Effector CD4-positive, alpha-beta T cell (primary cell): Measurements from ENCODE around the gene TPM4.
"Not testable (repeated sequence)": the region's sequence is repeated elsewhere in the genome, so short reads cannot be mapped to it uniquely, and the experiment has no call there.

Experiments used
- DNase-seq: peaks from one replicate; pipeline ENCODE4 v3.0.0-alpha.2; 2020
- total RNA-seq: gene quantifications from one replicate; lab custom pipeline; 2026; lab: John Stamatoyannopoulos, UW

The TPM4 gene
- total RNA-seq = 173 reads per million, percentile 91 among the genes with 10 or more reads in this experiment

DNA sequence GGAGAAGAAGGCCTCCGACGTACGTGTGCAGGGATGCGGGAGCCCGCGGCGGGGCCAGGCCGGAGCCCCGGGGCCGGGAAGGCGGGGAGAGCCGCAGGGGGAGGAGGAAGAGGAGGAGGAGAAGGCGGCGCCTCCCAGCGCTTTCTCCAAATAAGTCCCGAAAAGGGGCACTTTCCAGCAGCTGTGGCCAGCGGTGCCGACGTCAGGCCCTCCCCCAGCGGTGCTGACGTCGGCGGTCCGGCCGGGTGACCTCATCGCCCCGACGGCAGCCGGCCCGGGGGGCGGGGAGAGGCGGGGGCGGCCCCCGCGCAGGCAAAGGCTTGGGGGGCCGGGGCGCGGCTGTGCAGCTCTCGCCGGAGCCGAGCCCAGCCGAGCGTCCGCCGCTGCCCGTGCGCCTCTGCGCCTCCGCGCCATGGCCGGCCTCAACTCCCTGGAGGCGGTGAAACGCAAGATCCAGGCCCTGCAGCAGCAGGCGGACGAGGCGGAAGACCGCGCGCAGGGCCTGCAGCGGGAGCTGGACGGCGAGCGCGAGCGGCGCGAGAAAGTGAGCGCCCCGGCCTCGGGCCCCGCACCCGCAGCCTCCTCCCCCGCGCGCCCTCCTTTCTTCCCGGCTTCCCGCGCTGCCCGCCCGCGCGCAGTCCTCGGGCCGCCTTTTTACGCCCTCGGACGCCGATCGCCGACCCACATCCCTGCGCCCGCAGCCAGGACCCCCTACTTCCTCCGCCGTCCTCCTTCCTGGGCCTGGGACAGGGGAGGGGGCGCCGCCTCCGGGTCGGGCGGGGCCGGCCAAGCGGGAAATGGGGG, at the start of gene TPM4:
Gene TPM4, plus strand, starts transcription at position 342 of the 804 bp plus-strand sequence. Its CDS starts 71 bp downstream, at position 413.
- peak; percentile 79 for DNase-seq

DNA sequence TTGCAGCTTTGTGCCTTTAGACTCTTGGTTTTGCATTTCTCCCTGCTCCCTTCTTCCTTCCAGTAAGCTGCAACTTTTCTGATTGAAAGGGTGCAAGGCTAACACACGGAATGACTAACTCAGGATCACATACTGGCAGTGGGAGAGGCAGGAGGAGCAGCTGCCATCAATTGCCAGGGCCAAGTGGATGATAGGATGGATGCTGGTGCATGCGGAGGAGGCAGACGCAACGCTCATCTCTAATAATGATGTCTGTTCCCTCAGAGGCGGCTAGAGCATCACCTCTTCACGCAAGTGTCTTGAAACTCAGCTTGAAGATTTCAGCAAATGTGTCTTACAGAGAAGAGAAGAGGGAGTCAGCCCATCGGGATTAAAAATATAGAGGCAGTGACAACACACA, 49.5 kb upstream of the TPM4 start:
- no peak for DNase-seq

DNA sequence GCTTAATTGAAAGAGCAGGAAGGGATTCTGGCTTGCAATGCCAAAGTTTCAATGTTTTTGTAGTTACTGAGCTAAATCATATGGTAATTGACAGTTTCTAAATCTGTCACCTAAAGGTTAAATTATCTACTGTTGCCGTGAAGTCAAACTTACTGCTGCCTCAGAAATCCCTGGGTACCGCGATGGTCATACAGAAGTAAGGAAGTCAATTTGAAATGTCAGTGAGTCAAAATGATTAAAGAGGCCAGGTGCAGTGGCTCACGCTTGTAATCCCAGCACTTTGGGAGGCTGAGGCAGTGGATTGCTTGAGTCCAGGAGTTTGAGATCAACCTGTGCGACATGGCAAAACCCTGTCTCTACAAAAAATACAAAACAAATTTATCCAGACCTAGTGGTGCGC, 48.8 kb upstream of the TPM4 start:
- no peak for DNase-seq

DNA sequence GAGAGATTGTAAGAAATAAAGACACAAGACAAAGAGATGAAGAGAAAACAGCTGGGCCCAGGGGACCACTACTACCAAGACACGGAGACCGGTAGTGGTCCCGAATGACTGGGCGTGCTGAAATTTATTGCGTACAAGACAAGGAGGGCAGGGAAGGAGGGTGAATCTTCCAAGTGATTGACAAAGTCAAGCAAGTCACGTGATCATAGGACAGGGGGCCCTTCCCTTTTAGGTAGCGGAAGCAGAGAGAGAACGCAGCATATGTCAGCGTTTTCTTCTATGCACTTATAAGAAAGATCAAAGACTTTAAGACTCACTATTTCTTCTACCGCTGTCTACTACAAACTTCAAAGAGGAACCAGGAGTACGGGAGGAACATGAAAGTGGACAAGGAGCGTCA, 46.1 kb upstream of the TPM4 start:
- not testable (repeated sequence) for DNase-seq

DNA sequence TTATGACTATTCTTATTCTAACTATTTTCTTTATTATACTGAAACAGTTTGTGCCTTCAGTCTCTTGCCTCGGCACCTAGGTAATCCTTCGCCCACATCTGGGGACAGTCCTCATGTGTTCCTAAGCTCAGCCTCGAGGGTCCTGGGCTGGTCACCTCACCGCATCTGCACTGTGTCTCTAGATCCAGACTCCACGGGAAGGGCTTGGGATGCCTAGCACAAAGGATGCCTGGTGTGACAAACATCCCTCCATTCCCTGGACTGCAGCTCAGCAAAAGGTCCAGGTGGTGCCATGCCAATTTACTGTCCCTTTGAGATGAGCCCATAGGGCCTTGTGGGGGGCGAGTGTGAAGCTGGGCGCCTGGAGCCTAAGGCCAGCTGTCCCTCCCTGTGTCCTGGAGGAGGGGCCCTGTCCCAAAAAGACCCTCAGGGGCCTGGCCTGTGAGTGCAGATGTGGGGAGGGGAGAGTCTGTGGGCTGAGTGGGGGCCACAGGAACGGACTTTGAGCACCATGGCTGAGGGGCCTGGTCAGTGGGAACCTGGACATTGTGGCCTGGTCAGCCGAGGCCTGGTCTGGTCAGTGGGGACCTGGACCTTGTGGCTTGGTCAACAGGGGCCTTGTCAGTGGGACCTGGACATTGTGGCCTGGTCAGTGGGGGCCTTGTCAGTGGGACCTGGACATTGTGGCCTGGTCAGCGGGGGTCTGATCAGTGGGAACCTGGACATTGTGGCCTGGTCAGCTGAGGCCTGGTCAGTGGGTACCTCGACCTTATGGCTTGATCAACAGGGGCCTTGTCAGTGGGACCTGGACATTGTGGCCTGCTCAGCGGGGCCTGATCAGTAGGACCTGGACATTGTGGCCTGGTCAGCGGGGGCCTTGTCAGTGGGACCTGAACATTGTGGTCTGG, 45.1 kb upstream of the TPM4 start:
- DNase-seq = no peak

DNA sequence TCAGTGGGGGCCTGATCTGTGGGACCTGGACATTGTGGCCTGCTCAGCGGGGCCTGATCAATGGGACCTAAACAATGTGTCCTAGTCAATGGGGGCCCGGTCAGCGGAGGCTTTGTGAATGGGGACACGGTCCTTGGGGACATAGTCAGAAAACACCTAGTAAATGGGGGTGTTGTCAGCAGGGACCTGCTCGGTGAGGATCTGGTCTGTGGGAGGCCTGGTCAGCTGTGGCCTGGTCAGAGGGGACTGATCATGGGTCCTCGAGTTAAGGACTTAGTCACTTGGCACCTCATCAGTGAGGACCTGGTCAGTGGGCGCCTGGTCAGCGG, 44.5 kb upstream of the TPM4 start:
- no peak for DNase-seq

DNA sequence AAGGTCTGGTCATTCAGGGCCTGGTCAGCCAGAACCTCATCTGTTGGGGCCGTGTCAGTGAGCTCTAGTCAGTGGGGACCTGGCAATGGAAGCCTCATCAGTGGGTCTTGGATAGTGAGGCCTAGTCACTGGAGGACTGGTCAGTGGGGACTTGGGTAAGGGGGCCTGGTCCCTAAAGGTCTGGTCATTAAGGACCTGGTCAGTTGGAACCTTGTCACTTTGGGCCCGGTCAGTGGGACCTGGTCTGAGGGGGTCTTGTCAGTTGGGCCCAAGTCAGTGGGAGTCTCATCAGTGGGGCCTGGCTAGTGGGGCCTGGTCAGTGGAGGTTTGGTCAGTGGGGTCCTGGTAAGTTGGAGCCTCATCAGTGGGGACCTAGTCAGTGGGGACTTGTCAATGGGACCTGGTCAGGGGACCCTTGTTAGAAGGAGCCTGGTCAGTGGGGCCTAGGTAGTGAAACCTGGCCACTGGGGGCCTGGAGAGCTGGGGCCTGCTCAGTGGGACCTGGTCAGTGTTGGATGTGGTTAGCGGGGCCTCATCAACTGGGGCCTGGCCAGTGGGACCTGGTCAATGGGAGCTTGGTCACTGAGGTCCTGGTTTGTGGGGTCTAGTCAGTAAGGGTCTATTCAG, 43.7 kb upstream of the TPM4 start:
- DNase-seq = no peak

DNA sequence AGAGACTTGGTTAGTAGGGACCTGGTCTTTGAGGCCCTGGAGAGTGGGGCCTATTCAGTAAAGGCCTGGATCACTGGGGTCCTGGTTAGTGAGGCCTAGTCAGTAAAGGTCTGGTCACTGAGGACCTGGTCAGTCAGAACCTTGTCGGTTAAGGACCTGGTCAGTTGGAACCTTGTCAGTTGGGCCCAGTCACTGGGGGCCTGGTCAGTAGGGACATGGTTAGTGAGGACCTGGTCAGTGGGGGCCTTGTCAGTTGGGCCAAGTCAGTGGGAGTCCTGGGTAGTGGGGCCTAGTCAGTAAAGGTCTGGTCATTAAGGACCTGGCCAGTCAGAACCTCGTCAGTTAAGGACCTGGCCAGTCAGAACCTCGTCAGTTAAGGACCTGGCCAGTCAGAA, 43.2 kb upstream of the TPM4 start:
- DNase-seq = no peak

DNA sequence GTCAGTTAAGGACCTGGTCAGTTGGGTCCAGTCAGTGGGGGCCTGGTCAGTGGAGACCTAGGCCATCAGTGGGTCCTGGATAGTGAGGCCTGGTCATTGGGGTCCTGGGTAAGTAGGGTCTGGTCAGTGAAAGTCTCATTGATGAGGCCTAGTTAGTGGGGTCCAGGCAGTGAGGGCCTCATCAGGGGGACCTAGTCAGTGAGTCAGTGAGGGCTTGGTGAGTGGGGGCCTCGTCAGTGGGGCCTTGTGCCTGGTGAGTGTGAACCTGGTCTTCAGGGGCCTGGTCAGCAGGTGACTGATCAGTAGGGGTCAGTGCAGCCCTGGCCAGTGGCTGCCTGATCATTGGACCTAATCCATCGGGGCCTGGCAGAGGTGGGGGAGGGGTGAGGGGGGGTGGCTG, 42.6 kb upstream of the TPM4 start:
- no peak for DNase-seq

DNA sequence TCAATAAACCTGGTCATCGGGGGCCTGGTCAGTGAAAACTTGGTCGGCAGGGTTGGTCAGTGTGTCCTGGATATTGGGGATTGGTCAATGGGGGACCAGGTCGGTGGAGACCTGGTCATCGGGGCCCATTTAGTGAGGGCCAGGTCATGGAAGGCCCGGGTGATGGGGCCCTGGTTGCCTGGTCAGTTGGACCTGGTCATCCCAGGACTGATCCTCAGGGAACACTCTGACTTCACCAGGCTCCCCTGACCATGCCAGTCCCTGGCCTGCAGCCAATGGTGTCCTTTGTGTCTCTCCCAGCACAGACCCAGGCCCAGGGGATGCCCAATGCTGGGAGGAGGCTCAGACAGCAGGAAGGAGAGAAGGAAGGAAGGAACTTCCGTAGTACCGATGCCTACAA, 42.1 kb upstream of the TPM4 start:
- no peak for DNase-seq

DNA sequence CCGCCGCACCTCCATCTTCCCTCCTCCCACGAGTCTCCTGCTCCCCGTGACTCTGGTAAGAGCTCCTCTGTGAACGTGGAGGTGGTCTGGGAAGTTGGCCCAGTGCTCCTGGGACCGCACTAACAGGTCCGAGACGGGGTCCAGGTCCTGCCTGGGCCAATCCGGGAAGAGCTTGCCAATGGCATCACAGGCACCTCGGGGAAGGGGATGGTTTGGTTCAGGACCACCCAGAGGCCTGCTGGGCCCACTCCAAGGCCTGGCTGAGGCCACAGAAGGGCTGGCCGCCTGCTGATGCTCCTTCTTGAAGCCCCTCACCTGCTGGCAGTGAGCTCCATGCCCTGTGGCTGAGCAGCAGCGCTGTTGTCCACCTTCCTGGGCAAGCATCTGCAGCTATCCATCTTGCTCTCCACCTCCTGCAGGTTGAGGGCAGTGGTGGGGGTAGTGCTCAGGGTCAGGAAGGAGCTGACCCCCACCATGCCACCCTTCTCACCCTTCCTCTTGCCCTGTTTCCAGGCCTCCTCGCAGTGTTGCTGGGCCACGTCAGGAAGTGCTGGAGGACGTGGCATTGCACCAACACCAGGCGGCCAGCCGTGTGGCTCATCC, 41.2 kb upstream of the TPM4 start:
- no peak for DNase-seq

DNA sequence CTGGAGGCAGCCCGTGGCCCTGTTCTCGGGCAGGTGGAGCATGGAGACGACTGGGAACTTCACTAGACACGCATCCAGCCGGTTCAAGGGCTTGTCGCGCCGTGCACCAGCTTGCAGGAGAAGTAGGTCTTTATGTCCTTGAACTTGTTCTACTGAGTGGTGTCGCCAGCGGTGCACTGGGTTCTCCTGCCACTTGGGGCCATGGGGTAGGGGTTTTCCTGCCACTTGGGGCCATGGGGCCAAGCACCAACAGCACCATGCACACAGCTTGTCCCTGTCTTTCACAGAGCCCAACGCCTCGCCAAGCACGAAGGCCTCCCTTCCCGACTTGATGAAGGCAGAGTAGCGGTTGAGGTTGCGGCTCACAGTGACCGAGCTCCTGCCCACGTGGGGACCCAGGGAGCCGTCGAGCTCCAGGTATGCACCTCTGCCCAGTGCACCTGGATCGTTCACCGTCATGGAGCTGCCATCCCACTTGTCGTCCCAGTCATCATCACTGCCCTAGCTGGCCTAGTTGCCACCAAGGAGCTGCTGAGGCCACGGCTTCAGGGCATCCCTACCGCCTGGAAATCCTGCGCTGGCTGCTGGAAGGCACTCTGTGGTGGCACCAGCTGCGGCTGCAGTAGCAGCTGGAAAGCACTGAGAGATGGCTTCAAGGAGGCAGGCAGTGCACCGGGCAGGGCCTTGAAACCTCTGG, 40.5 kb upstream of the TPM4 start:
- DNase-seq = no peak

DNA sequence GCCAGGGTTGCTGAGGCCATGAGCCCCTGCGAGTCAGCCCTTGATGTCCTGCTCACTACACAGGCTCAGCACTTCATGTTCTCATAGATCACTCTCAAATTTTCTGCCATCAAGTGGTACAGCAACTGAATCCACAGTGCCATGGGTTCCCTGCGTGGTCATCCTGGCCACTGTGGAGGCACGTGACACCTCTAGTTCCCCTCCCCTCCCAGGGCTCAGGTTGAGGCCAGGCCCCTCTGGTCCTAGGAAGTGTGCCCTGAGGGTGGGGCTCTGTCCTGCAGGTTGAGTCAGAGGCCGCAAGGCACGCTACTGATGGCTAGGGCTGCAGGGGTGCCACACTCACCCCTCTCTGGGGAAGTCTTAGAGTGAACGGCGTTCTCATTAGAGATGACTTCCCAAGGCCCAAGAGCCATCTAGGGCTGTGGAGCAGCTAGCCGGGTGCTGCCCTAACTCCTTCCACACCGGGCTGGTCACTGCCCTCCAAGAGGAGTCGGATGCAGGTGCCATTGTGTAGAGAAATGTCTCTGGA, 39.8 kb upstream of the TPM4 start:
- DNase-seq = no peak

DNA sequence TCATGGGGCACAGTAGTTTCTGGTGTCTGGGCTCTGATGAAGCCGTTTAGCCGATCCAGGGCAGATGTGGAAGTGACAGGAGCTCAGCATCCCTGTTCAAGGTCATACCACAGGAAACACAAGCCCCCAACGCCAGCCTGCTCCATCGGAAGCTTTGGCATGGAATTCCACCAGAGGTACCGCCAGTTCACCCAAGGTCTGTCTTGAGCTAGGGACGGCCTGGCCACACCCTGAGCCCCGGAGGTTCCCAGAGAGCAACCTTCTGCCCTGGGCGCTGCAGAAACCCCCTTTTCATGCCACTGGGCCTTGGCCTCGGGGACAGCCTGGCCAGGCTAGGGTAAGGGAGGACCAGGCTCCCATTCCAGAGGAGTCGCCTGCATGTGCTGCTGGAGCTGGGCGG, 39.4 kb upstream of the TPM4 start:
- DNase-seq = no peak

DNA sequence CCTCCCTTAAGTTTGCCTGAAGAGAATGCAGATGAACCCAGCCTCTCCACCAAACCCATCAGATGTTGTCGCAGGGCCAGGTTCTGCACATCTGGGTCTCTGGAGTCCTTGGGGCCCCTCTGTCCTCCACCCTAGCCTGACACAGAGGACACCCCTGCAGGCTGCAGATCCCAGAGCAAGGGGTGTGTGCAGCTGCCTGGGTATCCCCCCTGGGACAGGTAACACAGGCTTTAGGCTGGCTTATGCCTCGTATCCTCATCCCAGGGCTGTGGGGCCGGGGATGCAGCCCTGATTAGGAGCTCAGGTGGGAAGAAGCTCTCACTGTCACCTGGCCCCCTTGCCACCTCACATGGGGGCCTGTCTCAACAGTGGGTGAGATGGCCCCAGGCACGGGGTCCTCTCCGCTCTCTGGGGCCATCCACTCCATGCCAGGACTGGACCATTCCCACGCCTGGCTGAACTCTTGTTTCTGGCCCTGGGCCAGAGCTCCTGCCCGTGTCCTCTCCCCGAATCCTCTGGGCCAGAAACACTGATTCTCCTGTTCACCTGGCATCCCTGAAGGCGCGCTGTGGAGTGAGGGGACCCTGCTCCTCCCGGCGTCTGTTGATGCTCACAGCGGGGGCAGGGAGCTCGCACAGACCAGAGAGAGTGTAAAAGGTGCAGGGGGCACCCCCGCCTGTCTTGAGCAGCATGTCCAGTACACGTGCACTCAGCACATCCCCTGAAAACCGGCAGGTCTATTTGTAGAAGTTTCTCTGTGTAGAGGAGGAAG, 38.7 kb upstream of the TPM4 start:
- DNase-seq = no peak

DNA sequence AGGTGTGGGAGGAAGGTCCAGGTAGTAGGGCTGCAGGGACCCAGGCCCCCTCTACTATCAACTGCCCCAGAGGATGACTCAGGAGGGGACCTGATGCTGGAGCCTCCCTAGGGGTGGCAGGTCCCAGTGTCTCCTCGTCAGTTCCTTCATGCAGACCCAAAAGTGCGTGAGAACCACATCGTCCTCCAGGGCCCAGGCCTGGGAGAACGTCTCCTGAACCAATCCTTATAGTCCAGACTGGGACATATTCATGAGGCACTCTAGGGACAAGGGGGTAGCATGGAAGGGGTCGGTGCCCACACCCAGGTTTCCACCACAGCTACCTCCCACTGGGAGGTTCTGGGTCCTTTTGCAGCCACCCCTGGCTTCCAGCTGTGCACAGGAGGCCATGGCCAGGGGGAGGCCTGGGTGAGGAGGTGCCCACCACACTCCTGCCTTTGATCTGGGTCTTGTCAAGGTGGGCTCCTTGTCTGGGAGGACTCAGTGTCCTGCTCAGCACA, 38.0 kb upstream of the TPM4 start:
- no peak for DNase-seq

DNA sequence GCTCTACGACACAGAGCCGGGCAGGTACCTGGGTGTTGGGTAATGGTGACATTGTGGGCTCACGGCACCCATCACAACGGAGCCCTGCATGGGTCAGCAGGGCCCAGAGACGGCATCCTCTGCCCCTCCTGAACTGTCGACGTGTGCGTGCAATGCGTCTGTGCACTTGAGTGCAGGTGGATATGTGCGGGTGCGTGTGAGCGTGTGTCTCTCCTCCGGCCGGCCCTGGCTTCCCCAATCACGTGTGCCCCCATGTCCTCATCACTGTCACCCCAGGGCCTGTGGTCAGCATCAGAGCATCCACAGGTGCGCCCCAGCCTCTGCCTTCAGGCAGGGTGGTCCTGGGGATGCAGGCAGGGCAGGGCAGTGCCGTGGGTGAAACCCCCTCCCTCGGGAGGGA, 37.2 kb upstream of the TPM4 start:
- no peak for DNase-seq

DNA sequence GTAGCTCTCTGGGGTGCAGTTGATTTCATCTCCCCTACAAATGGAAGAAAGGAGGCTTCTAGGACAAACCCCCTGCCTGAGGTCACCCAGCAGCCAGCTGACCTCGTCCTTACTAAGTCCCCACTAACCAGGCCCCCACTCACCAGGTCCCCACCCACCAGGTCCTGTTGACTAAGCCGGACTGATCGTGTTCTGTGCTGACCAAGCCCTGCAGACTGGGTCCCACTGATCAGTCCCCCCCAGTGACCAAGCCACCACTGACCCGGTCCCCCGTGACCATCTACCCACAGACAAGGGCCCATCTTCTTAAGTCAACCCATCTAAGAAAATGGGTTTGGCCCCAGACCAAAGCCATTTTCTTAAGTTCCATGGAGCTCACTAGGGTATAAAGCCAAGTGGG, 36.8 kb upstream of the TPM4 start:
- DNase-seq = no peak

DNA sequence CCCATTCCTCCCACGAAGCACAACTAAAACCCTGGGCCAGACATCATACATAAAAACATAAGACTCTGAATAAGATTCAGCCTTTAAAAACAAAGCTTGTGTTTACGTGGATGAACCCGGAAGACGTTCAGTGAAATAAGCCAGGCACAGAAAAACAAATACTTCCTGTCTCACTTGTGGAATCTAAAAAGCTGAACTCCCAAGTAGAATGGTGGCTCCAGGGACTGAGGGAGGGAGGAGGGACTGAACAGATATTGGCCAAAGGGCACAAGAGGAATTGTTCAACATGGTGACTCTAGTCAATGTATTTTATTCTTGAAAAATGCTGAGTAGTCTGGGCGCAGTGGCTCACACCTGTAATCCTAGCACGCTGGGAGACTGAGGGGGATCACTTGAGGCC, 35.7 kb upstream of the TPM4 start:
- DNase-seq = no peak

DNA sequence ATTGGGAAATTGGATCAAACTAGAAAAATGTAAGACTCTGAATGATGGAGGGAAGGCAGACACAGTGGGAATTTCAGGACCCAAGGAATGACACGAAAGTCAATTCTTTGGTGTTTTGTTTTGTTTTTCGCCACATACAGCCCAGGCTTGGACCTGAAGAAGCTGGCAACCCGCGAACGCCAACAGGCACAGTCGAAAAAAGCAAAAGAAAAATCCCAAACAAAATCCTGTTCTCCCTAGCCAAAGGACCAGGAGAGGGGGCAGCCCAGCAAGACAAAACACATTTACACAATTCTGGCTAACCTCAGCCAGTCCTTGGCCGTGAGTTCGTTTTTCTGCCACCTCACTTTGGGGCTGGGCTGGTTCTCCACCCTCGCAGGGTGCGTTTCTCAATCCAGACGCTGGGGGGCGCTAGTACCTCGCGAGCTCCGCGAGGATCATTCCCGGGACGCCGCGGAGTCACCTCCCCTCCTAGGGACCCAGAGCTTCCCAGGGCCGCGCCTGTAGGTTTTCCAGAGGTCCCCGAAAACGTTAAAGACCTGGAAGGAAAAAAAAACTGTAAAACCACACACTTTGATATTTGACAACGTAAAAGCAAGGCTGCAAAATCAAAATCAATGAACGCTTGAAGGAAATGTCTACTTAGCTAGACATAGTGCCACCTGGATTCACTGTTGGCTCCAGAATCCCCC, 34.9 kb upstream of the TPM4 start:
- peak; percentile 67 for DNase-seq

DNA sequence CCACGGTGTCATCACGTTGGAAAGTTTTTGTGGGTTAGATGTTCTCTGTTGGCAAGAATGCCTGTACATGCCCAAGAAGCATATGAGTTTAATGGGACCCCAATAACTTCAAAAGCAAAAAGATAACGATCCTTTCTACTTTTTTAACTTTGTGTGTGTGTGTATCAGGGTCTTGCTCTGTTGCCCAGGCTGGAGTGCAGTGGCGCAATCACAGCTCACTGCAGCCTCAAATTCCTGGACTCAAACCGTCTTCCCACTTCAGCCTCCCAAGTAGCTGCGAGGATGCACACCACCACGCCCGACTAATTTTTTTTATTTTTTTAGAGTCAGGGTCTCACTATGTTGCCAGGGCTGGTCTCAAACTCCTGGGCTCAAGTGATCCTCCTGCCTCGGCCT, 34.3 kb upstream of the TPM4 start:
- DNase-seq = no peak
